ENCODE data around the gene ITPKB.

DNA sequence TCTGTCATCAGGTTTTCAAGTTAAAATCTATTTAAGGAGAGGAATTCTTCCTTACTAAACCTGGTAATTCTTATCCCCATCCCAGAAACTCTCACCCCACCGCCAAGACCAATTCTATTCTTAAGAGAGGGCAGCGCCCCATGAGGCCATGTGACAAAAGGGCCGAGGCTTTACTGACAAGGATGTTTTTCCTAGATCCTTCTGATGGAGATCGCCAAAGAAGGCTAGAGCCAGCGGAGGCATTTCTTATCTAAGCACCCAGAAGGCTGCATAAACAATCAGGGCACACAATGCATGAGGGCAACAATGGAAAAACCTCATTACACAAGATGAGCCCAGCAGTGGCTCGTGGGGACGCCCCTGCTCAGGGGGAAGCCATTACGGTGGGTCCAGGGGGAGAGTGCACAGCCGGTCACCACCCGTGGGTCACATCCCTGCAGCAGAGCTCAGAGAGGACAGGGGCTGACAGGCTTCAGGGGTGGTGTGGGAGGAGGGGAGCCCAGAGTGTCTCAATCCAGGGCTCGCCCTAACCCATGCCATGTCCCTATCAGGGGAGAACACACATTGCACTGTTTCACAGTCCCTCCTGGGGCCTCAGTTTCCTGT lies 88.7 kb downstream of the ITPKB start:
- no peak for TF ChIP-seq SPI1 (IDR thresholded peaks at IDR 0.05; ENCODE audit: low read depth, low read length)
- no peak for TF ChIP-seq POLR2AphosphoS5 (IDR thresholded peaks at IDR 0.05; ENCODE audit: low read depth, low read length)

Measured in GM12891 (cell line).